ENCODE data around the gene SNX18.

DNA sequence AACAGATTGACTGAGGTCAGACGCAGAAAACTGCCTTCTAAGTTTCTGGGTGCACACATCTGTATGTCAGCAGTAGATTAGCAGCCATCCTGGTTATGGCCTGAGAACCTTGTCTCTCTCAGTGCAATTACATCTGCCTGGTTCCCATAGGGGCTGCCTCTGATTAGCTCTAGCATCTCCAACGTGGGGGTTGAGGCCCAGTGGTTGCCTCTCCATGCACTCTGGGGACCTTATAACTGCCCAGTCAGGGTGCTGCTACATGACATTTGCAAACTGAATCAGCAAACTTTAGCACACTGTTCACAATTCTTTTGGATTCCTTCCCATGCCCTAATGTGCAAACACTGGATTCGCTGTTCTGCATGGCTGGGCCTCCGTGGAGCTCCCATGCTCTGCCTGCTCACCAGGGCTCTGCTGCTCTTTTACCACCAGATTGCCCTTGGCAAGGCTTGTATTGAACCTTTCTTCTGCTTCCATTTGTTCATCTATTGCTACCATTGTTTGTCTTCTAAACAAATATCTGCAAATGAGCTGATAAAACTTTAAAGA is 36.2 kb downstream of the SNX18 start:
- TF ChIP-seq, protein P1, sequence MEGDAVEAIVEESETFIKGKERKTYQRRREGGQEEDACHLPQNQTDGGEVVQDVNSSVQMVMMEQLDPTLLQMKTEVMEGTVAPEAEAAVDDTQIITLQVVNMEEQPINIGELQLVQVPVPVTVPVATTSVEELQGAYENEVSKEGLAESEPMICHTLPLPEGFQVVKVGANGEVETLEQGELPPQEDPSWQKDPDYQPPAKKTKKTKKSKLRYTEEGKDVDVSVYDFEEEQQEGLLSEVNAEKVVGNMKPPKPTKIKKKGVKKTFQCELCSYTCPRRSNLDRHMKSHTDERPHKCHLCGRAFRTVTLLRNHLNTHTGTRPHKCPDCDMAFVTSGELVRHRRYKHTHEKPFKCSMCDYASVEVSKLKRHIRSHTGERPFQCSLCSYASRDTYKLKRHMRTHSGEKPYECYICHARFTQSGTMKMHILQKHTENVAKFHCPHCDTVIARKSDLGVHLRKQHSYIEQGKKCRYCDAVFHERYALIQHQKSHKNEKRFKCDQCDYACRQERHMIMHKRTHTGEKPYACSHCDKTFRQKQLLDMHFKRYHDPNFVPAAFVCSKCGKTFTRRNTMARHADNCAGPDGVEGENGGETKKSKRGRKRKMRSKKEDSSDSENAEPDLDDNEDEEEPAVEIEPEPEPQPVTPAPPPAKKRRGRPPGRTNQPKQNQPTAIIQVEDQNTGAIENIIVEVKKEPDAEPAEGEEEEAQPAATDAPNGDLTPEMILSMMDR (IDR thresholded peaks at IDR 0.05), result no peak
- TF ChIP-seq POLR2AphosphoS5 (IDR thresholded peaks at IDR 0.05; ENCODE audit: insufficient read depth in 1 of 2, low read depth in 1 of 2), result no peak

Data from vagina (tissue), 2 donors.